B cell (primary cell): ENCODE results near the gene SLC12A1.

Experiments used
- EZH2 ChIP-seq: IDR thresholded peaks from 2 replicates; pipeline ENCODE4 v1.6.1; 2012; ENCODE audit warnings: borderline replicate concordance, low read depth, mild to moderate bottlenecking, moderate library complexity, low read length; ENCODE audit not compliant: insufficient read depth, poor library complexity, severe bottlenecking
- TF ChIP-seq, protein P1 (sequence below): fragments of 200-600 bp; IDR thresholded peaks from one replicate; pipeline ENCODE4 v1.8.0; 2022; ENCODE audit warnings: antibody characterized with exemption, mild to moderate bottlenecking

DNA sequence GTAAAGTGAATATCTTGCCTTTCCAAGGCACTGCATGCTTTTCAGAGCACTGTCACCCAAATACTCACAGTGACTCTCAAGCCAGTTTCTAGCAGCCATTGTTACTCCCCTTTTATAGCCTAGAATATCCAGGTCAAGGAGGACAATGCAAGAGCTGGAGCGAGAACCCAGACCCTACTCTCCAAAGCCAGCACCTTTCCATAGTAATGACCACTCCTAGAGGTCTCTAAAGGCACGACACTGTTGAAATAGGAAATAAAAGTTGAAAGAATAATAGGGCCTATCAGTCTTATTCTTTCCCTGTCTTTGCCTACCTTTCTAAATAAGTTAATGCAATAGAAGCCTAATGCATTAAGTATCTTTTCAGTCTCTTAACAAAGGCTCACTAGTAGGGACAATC, 91.6 kb downstream of the SLC12A1 start:
- TF ChIP-seq EZH2 = no peak
- TF ChIP-seq, protein P1, sequence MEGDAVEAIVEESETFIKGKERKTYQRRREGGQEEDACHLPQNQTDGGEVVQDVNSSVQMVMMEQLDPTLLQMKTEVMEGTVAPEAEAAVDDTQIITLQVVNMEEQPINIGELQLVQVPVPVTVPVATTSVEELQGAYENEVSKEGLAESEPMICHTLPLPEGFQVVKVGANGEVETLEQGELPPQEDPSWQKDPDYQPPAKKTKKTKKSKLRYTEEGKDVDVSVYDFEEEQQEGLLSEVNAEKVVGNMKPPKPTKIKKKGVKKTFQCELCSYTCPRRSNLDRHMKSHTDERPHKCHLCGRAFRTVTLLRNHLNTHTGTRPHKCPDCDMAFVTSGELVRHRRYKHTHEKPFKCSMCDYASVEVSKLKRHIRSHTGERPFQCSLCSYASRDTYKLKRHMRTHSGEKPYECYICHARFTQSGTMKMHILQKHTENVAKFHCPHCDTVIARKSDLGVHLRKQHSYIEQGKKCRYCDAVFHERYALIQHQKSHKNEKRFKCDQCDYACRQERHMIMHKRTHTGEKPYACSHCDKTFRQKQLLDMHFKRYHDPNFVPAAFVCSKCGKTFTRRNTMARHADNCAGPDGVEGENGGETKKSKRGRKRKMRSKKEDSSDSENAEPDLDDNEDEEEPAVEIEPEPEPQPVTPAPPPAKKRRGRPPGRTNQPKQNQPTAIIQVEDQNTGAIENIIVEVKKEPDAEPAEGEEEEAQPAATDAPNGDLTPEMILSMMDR = no peak
